Breast epithelium (tissue), 4 donors: ENCODE data around the gene AGAP1. TPM values are rescaled to one million over a fixed set of nuclear protein-coding genes. Genes with fewer than 3 reads are reported as not detected.

Experiments used
- DNase-seq, 2 donors: peaks; one replicate each; pipeline ENCODE4 v3.0.0-alpha.2; 2019; ENCODE audit warnings: low spot score in 2 of 2
- H3K27ac ChIP-seq, 2 donors: fragments of 200-600 bp; sonication (generic) in 1 of 2; one replicate each; pipeline ENCODE4 v1.5.1; 2016 to 2019; ENCODE audit warnings: mild to moderate bottlenecking in 1 of 2
- H3K27me3 ChIP-seq, 2 donors: fragments of 200-600 bp; sonication (generic) in 1 of 2; one replicate each; pipeline versions ENCODE4 v1.5.1 to v1.6.0; 2017 to 2019; ENCODE audit warnings: control low read depth in 1 of 2, mild to moderate bottlenecking in 1 of 2
- H3K36me3 ChIP-seq: fragments of 200-600 bp; one replicate; pipeline ENCODE4 v1.5.1; 2019
- H3K4me1 ChIP-seq, 2 donors: fragments of 200-600 bp; sonication (generic); one replicate each; pipeline ENCODE4 v1.5.1; 2016 to 2019; ENCODE audit warnings: control low read depth in 1 of 2
- H3K4me3 ChIP-seq, 3 donors: fragments of 200-600 bp; sonication (generic); 1 replicate in 2 of 3; 2 replicates in 1 of 3; pipeline ENCODE4 v1.5.1; 2016 to 2019; ENCODE audit warnings: mild to moderate bottlenecking in 3 of 3, moderate library complexity in 2 of 3
- H3K9me3 ChIP-seq, 2 donors: fragments of 200-600 bp; sonication (generic) in 1 of 2; one replicate each; pipeline ENCODE4 v1.5.1; 2016 to 2019; ENCODE audit warnings: control low read depth in 1 of 2
- POLR2A ChIP-seq: fragments of 450-650 bp; IDR thresholded peaks from one replicate; pipeline ENCODE4 v1.6.1; 2016; ENCODE audit warnings: antibody characterized with exemption, mild to moderate bottlenecking, moderate library complexity
- POLR2AphosphoS5 ChIP-seq, 3 donors: sonication (generic); formaldehyde crosslinking; IDR thresholded peaks; one replicate each; pipeline ENCODE4 v1.6.1; 2017; ENCODE audit warnings: antibody characterized with exemption in 3 of 3
- intact Hi-C: fragments of 100-400 bp; cut with DNase I; formaldehyde crosslinking; loops from one replicate; pipeline ENCODE4 v1.15.1; 2023; ENCODE audit warnings: low total_unique reads
- total RNA-seq, 3 donors: library from RNA; depleted of rRNA; stranded (reverse); fragments of >200 nt; gene quantifications; one replicate each; pipeline ENCODE4 v1.1.0, GENCODE V29; 2016
- TF ChIP-seq, protein P1 (sequence below), 3 donors: fragments of 450-650 bp; IDR thresholded peaks; one replicate each; pipeline ENCODE4 v1.5.1; 2016 to 2017; ENCODE audit warnings: antibody characterized with exemption in 3 of 3, mild to moderate bottlenecking in 3 of 3, moderate library complexity in 3 of 3

Gene AGAP1
- total RNA-seq, 3 donors from 2014 or later: 19.7 to 27.1 (median 25.9) TPM

DNA sequence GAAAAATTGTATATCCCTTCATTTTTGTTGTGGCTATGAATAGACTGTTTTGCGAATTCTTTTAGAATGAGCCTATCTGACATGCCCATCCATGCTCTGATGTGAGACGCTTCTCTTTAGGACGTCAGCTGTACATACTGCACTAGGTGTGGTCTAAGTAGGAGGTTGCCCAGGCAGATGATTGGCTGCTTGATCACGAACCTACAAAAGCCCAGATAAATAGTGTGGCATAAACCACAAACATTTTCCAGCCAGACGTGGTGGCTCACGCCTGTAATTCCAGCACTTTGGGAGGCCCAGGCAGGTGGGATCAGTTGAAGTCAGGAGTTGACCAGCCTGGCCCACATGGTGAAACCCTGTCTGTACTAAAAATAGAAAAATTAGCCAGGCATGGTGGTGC, 251.8 kb downstream of the AGAP1 start:
- intact Hi-C loops: no loop called here
- H3K4me3 ChIP-seq: no peak overlapping the region
- DNase-seq: no peak
- TF ChIP-seq POLR2A (no peak), POLR2AphosphoS5 (IDR thresholded peaks at IDR 0.05) (no peak)
- TF ChIP-seq, protein P1, sequence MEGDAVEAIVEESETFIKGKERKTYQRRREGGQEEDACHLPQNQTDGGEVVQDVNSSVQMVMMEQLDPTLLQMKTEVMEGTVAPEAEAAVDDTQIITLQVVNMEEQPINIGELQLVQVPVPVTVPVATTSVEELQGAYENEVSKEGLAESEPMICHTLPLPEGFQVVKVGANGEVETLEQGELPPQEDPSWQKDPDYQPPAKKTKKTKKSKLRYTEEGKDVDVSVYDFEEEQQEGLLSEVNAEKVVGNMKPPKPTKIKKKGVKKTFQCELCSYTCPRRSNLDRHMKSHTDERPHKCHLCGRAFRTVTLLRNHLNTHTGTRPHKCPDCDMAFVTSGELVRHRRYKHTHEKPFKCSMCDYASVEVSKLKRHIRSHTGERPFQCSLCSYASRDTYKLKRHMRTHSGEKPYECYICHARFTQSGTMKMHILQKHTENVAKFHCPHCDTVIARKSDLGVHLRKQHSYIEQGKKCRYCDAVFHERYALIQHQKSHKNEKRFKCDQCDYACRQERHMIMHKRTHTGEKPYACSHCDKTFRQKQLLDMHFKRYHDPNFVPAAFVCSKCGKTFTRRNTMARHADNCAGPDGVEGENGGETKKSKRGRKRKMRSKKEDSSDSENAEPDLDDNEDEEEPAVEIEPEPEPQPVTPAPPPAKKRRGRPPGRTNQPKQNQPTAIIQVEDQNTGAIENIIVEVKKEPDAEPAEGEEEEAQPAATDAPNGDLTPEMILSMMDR (IDR thresholded peaks at IDR 0.05): no peak
- H3K27ac ChIP-seq: no peak overlapping the region
- no peaks in the 10 kb centered on the region for H3K27me3 ChIP-seq
- H3K4me1 ChIP-seq: peaks cover 0 to 7% of the 10 kb centered on the region in 2 donors
- no peaks in the 10 kb centered on the region for H3K9me3 ChIP-seq
- H3K36me3 ChIP-seq: no peaks in the 10 kb centered on the region

DNA sequence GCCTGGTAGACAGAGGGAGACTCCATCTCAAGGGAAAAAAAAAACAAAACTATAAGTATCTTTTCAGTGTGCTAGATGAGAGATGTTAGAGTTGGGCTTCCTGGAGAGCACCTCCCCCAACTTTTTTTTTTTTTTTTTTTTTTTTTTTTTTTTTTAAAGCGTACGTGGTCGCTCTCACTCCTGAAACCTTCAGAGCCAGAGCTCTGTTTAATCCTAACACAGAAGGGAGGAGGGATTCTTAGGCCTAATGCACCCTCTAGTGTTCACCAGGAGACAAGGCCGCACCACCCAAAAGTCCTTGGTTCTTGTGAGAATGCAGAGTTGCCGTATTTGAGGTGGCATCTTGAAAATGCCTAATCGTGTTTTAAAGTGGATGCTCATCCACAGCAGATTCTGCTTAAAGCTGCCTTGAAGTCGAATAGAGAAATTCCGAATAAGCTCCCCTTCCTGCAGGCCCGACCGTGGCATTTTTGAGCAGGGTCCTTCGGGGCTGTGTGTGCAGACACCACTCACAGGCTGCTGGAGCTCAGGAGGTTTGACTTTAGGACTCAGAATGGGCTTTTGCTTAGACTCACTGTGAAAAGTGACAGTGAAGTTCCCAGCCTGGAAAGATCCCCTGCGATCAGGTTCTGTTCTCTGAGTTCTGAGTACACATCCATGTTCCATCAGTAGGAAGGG, 252.6 kb downstream of the AGAP1 start:
- H3K36me3 ChIP-seq: no peaks in the 10 kb centered on the region
- intact Hi-C loops: no loop called here
- DNase-seq: peak in 1 of 2 donors; percentile 64
- peaks cover 0 to 7% of the 10 kb centered on the region in 2 donors for H3K4me1 ChIP-seq
- no peaks in the 10 kb centered on the region for H3K27me3 ChIP-seq
- TF ChIP-seq, protein P1 (IDR thresholded peaks at IDR 0.05): peak; percentile 49 to 77 (median 75)
- TF ChIP-seq POLR2A (no peak), POLR2AphosphoS5 (IDR thresholded peaks at IDR 0.05) (no peak)
- no peaks in the 10 kb centered on the region for H3K9me3 ChIP-seq
- H3K4me3 ChIP-seq: no peak overlapping the region
- H3K27ac ChIP-seq: no peak overlapping the region

DNA sequence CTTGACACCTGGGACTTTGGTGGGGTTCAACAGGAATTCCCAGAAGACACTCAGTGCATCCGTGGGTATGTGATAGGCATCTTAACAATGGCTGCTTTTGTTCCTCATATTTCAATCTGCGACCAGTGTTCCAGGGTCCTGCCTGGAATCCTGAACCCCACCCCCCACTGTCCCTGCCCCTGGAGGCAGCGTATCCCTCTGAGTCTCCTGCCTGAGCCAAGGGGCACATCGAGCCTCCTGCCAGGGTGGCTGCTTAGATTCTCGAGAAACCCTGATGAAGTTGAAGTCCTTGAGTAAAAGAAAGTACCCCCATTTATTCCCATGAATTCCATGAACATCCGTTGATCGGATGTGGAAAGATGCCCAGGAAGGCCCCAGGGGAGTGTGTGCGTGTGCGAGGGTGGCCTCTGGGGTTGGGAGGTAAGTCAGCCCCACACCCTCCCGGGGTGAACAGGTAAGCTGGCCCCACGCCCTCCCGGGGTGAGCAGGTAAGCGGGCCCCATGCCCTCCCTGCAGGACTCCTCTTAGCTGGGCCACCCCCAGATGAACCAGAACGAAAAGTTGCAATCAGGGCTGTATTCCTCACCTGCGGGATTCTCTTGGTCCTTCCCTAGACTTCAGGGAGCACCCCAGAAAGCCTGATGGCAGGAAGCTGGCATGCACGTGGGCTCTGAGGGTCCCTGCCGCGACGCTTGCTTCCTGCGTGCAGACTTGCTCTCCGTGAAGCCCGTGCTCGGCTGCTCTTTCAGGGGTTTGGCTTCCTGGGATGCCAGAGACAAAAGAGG, 253.3 kb downstream of the AGAP1 start:
- Histone ChIP-seq H3K36me3 (no peaks in the 10 kb centered on the region), H3K27ac (no peak overlapping the region), H3K4me1 (peaks cover 0 to 7% of the 10 kb centered on the region in 2 donors), H3K9me3 (no peaks in the 10 kb centered on the region), H3K27me3 (no peaks in the 10 kb centered on the region), H3K4me3 (no peak overlapping the region)
- DNase-seq: no peak
- TF ChIP-seq POLR2A (no peak), POLR2AphosphoS5 (IDR thresholded peaks at IDR 0.05) (no peak)
- TF ChIP-seq, protein P1 (IDR thresholded peaks at IDR 0.05): no peak
- intact Hi-C loops: no loop called here

DNA sequence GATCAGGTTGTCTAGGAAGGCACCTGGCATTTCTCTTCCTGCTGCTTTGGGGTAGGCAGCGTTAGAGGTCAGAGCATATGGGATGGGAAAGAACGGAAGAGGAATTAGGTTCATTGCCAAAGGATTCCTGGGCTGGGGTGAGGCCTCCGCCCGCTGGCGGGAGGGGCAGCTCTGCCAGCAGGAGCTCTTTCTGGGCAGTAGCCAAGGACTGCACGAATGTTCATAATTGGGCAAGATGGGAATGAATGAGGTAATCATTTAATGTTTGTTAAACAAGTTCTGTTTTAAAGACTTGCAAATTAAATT, 253.9 kb downstream of the AGAP1 start:
- Histone ChIP-seq H3K27ac (no peak overlapping the region), H3K36me3 (no peaks in the 10 kb centered on the region), H3K27me3 (no peaks in the 10 kb centered on the region), H3K4me1 (peaks cover 0 to 7% of the 10 kb centered on the region in 2 donors), H3K4me3 (no peak overlapping the region), H3K9me3 (no peaks in the 10 kb centered on the region)
- TF ChIP-seq, protein P1 (IDR thresholded peaks at IDR 0.05): no peak
- TF ChIP-seq POLR2A (no peak), POLR2AphosphoS5 (IDR thresholded peaks at IDR 0.05) (no peak)
- DNase-seq: peak in 1 of 2 donors; percentile 57
- intact Hi-C loops: no loop called here

DNA sequence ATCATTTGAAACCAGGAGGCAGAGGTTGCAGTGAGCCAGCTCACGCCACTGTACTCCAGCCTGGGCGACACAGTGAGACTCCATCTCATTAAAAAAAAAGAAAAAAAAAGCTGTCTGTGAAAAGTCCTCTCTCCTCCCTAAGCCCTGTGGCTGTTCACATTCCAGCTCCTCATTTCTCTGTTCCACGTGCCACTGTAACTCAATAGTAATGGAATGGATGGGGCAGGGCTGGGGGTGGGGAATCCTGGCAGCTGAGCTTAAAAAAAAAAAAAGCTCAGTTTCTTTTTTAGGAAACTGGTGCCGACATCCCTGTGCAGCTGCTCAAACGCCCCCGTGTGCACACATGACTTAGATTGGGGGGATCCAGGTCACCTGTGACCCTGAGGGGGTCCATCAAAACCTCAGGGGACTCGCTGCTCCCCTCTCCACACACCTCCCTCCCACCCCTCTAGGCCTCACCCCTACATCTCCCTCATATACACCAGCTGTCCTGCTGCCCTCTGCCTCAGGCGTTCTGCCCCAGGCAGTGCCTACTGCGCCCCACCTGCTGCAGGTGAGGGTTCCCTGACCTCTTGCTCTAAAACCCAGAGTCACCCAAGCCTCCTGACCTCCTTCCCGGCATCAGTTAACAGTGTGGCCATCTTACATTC, 255.4 kb downstream of the AGAP1 start:
- Histone ChIP-seq H3K4me3 (no peak overlapping the region), H3K27me3 (no peaks in the 10 kb centered on the region), H3K27ac (no peak overlapping the region), H3K4me1 (peaks cover 0 to 7% of the 10 kb centered on the region in 2 donors), H3K36me3 (no peaks in the 10 kb centered on the region), H3K9me3 (no peaks in the 10 kb centered on the region)
- intact Hi-C loops: no loop called here
- no peak for DNase-seq
- no peak for TF ChIP-seq POLR2AphosphoS5 (IDR thresholded peaks at IDR 0.05)
